ENCODE data around the gene CRNKL1.

Gene CRNKL1

GRCh38 chr20:20052074-20052970 lies at the start of gene CRNKL1, which contains the start of gene CFAP61:
CRNKL1 (minus strand) TSS chr20:20052466; CDS start chr20:20052342, 124 bp downstream.
CFAP61 (plus strand) TSS chr20:20052532; CDS start chr20:20056654, 4,122 bp downstream.
- Mint-ChIP-seq H3K4me3 (peak within 1 kb of the TSS; percentile 96), H3K9me3 (no peaks in the 10 kb centered on the region), H3K36me3 (ENCODE audit: low read depth) (peaks cover 26% of the 10 kb centered on the region), H3K27me3 (ENCODE audit: low read depth) (no peaks in the 10 kb centered on the region), H3K27ac (peak within 1 kb of the TSS; percentile 95), H3K4me1 (ENCODE audit: low read depth) (peaks cover 9% of the 10 kb centered on the region)
- peak; percentile 96 for DNase-seq (ENCODE audit: low spot score)

- Mint-ChIP-seq H3K4me3 (no peak overlapping the region), H3K27me3 (ENCODE audit: low read depth) (peaks cover 2% of the 10 kb centered on the region), H3K27ac (no peak overlapping the region), H3K9me3 (no peaks in the 10 kb centered on the region), H3K4me1 (ENCODE audit: low read depth) (no peaks in the 10 kb centered on the region), H3K36me3 (ENCODE audit: low read depth) (no peaks in the 10 kb centered on the region)
- no peak for DNase-seq (ENCODE audit: low spot score)
Measured at GRCh38 chr20:20100881-20101280, 48.6 kb upstream of the CRNKL1 start.

- Mint-ChIP-seq H3K4me3 (no peak overlapping the region), H3K36me3 (ENCODE audit: low read depth) (no peaks in the 10 kb centered on the region), H3K9me3 (no peaks in the 10 kb centered on the region), H3K4me1 (ENCODE audit: low read depth) (no peaks in the 10 kb centered on the region), H3K27me3 (ENCODE audit: low read depth) (no peaks in the 10 kb centered on the region), H3K27ac (no peak overlapping the region)
- DNase-seq (ENCODE audit: low spot score): no peak
Measured at GRCh38 chr20:20096421-20096820, 44.2 kb upstream of the CRNKL1 start.

GRCh38 chr20:20095114-20095872 lies 43.0 kb upstream of the CRNKL1 start:
- no peak for DNase-seq (ENCODE audit: low spot score)
- Mint-ChIP-seq H3K36me3 (ENCODE audit: low read depth) (no peaks in the 10 kb centered on the region), H3K27me3 (ENCODE audit: low read depth) (no peaks in the 10 kb centered on the region), H3K9me3 (no peaks in the 10 kb centered on the region), H3K4me3 (no peak overlapping the region), H3K4me1 (ENCODE audit: low read depth) (no peaks in the 10 kb centered on the region), H3K27ac (no peak overlapping the region)

GRCh38 chr20:20094410-20094809 lies 42.1 kb upstream of the CRNKL1 start:
- H3K27me3 Mint-ChIP-seq (ENCODE audit: low read depth): peaks cover 3% of the 10 kb centered on the region
- H3K27ac Mint-ChIP-seq: no peak overlapping the region

GRCh38 chr20:20092827-20093226 lies 40.6 kb upstream of the CRNKL1 start:
- no peak for DNase-seq (ENCODE audit: low spot score)
- H3K4me1 Mint-ChIP-seq (ENCODE audit: low read depth): no peaks in the 10 kb centered on the region
- peaks cover 3% of the 10 kb centered on the region for H3K27me3 Mint-ChIP-seq (ENCODE audit: low read depth)
- no peak overlapping the region for H3K4me3 Mint-ChIP-seq
- no peak overlapping the region for H3K27ac Mint-ChIP-seq
- H3K9me3 Mint-ChIP-seq: no peaks in the 10 kb centered on the region
- H3K36me3 Mint-ChIP-seq (ENCODE audit: low read depth): no peaks in the 10 kb centered on the region

More at GRCh38 chr20:20094410-20094809, 42.1 kb upstream of the CRNKL1 start:
- Mint-ChIP-seq H3K4me1 (ENCODE audit: low read depth) (no peaks in the 10 kb centered on the region), H3K9me3 (no peaks in the 10 kb centered on the region), H3K36me3 (ENCODE audit: low read depth) (no peaks in the 10 kb centered on the region), H3K4me3 (no peak overlapping the region)
- DNase-seq (ENCODE audit: low spot score): no peak

- Mint-ChIP-seq H3K27ac (no peak overlapping the region), H3K36me3 (ENCODE audit: low read depth) (no peaks in the 10 kb centered on the region), H3K9me3 (no peaks in the 10 kb centered on the region), H3K27me3 (ENCODE audit: low read depth) (peaks cover 8% of the 10 kb centered on the region), H3K4me3 (no peak overlapping the region), H3K4me1 (ENCODE audit: low read depth) (no peaks in the 10 kb centered on the region)
- DNase-seq (ENCODE audit: low spot score): no peak
Measured at GRCh38 chr20:20089939-20090338, 37.7 kb upstream of the CRNKL1 start.

GRCh38 chr20:20089018-20089417 lies 36.8 kb upstream of the CRNKL1 start:
- Mint-ChIP-seq H3K36me3 (ENCODE audit: low read depth) (no peaks in the 10 kb centered on the region), H3K27me3 (ENCODE audit: low read depth) (peaks cover 8% of the 10 kb centered on the region), H3K4me3 (no peak overlapping the region), H3K9me3 (no peaks in the 10 kb centered on the region), H3K27ac (no peak overlapping the region), H3K4me1 (ENCODE audit: low read depth) (peaks cover 1% of the 10 kb centered on the region)
- DNase-seq (ENCODE audit: low spot score): no peak

GRCh38 chr20:20085812-20086211 lies 33.5 kb upstream of the CRNKL1 start:
- Mint-ChIP-seq H3K27me3 (ENCODE audit: low read depth) (peaks cover 13% of the 10 kb centered on the region), H3K4me3 (no peak overlapping the region), H3K27ac (no peak overlapping the region), H3K9me3 (no peaks in the 10 kb centered on the region), H3K36me3 (ENCODE audit: low read depth) (no peaks in the 10 kb centered on the region), H3K4me1 (ENCODE audit: low read depth) (peaks cover 4% of the 10 kb centered on the region)
- DNase-seq (ENCODE audit: low spot score): no peak

GRCh38 chr20:20085071-20085470 lies 32.8 kb upstream of the CRNKL1 start:
- H3K36me3 Mint-ChIP-seq (ENCODE audit: low read depth): no peaks in the 10 kb centered on the region
- H3K4me3 Mint-ChIP-seq: no peak overlapping the region
- no peak overlapping the region for H3K27ac Mint-ChIP-seq
- DNase-seq (ENCODE audit: low spot score): no peak
- H3K9me3 Mint-ChIP-seq: no peaks in the 10 kb centered on the region
- peaks cover 4% of the 10 kb centered on the region for H3K4me1 Mint-ChIP-seq (ENCODE audit: low read depth)
- H3K27me3 Mint-ChIP-seq (ENCODE audit: low read depth): peaks cover 11% of the 10 kb centered on the region

- Mint-ChIP-seq H3K27ac (no peak overlapping the region), H3K4me3 (peak overlapping the region; percentile 71), H3K9me3 (no peaks in the 10 kb centered on the region), H3K27me3 (ENCODE audit: low read depth) (peaks cover 11% of the 10 kb centered on the region), H3K36me3 (ENCODE audit: low read depth) (no peaks in the 10 kb centered on the region), H3K4me1 (ENCODE audit: low read depth) (peaks cover 4% of the 10 kb centered on the region)
- DNase-seq (ENCODE audit: low spot score): no peak
Measured at GRCh38 chr20:20084296-20084752, 32.1 kb upstream of the CRNKL1 start.

- Mint-ChIP-seq H3K27me3 (ENCODE audit: low read depth) (peaks cover 14% of the 10 kb centered on the region), H3K4me3 (peak overlapping the region; percentile 71), H3K4me1 (ENCODE audit: low read depth) (peaks cover 4% of the 10 kb centered on the region), H3K27ac (no peak overlapping the region), H3K9me3 (no peaks in the 10 kb centered on the region), H3K36me3 (ENCODE audit: low read depth) (no peaks in the 10 kb centered on the region)
- no peak for DNase-seq (ENCODE audit: low spot score)
Measured at GRCh38 chr20:20083807-20084206, 31.5 kb upstream of the CRNKL1 start.

- Mint-ChIP-seq H3K27me3 (ENCODE audit: low read depth) (peaks cover 20% of the 10 kb centered on the region), H3K36me3 (ENCODE audit: low read depth) (no peaks in the 10 kb centered on the region), H3K4me1 (ENCODE audit: low read depth) (peaks cover 4% of the 10 kb centered on the region), H3K9me3 (no peaks in the 10 kb centered on the region), H3K4me3 (no peak overlapping the region), H3K27ac (no peak overlapping the region)
- DNase-seq (ENCODE audit: low spot score): no peak
Measured at GRCh38 chr20:20079102-20079784, 27.0 kb upstream of the CRNKL1 start.

Data from T-helper 2 cell treated with Interferon-gamma antibody and Interleukin-4, amounts not matched to agents 5 μg/mL and 100 μg/mL, for 36 hours (primary cell).